GM12891 (cell line): ENCODE results near the gene CDC25B.

Experiments
- POLR2A ChIP-seq: IDR thresholded peaks from 2 replicates; pipeline ENCODE4 v1.6.1; 2011; ENCODE audit warnings: low read depth, low read length, control low read depth
- POLR2AphosphoS5 ChIP-seq: IDR thresholded peaks from 2 replicates; pipeline ENCODE4 v1.6.1; 2011; ENCODE audit warnings: low read depth, low read length, control low read depth
- SPI1 ChIP-seq: IDR thresholded peaks from 2 replicates; pipeline ENCODE4 v1.6.1; 2011; ENCODE audit warnings: low read depth, low read length, control low read depth

DNA sequence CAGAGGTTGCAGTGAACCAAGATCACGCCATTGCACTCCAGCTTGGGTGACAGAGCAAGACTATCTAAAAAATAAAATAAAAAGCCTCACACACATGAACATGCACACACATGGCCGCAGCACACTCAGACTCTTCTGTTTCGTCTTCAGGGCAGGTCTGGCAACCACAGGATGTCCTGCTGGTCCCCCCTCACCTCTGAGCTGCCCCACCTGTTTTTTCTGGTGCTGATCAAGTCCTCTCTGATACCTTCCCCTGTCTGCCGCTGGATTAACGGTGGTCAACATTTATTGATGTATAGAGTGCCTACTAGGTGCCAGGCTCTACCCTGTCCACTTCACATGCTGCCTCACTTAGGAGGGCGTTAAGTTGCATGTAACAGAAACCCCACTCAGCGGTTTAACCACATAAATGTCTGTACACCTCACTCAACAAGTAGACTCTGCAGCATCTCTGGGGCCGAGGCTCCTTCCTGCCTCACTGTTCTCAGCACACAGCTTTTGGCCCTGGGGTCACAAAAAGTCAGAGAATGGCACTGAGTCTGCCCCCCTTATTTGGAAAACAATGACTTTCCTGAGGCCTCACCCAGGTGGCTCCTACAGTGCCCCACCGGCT, 19.7 kb downstream of the CDC25B start:
- TF ChIP-seq POLR2A (no peak), POLR2AphosphoS5 (no peak), SPI1 (no peak)
